A673 (cell line): ENCODE measurements around the gene MRPS2.

ENCODE experiments used
- CTCF ChIP-seq: fragments of 300-800, 200-600 bp; sonication (generic); conservative IDR thresholded peaks from 2 replicates; pipeline ENCODE4 v1.5.1; 2017; ENCODE audit warnings: low read depth, mild to moderate bottlenecking, antibody characterized with exemption, low read length, moderate library complexity, mixed read lengths
- EZH2 ChIP-seq: fragments of 200-600 bp; sonication (generic); IDR thresholded peaks from 2 replicates; pipeline ENCODE4 v1.6.1; 2017; ENCODE audit warnings: borderline replicate concordance, low read depth, mild to moderate bottlenecking, mixed read lengths, antibody characterized with exemption, low read length; ENCODE audit not compliant: poor library complexity, severe bottlenecking

GRCh38 chr9:135463140-135463539 is 37.3 kb upstream of the MRPS2 start:
- TF ChIP-seq EZH2, result no peak
- no peak for TF ChIP-seq CTCF
